Measurements from ENCODE around the gene PDE8B. TPM values are rescaled to one million over a fixed set of nuclear protein-coding genes. Genes with fewer than 3 reads are reported as not detected.
A peak's percentile ranks its signal among the peaks of the same experiment; 100 is the strongest.

PDE8B gene
- total and polyA plus RNA-seq, 12 donors, result 0.27 to 5.6 (median 1.4) TPM

- Histone ChIP-seq H3K27me3 (no peaks in the 10 kb centered on the region), H3K36me3 (no peaks in the 10 kb centered on the region), H3K9me3 (no peaks in the 10 kb centered on the region), H3K27ac (no peak overlapping the region), H3K4me1 (no peaks in the 10 kb centered on the region), H3K4me3 (no peak overlapping the region)
- DNase-seq (no peak), ATAC-seq (peak in 3 of 8 donors; percentile 9 to 54 (median 42))
- 77% methylated on average over 11 of the region's 11 CpGs for WGBS, 2 donors
- TF ChIP-seq CTCF (IDR thresholded peaks at IDR 0.05), result no peak
- intact Hi-C loops (cut with DNase I), result no loop called here
Measured at GRCh38 chr5:77282337-77283027, 72.0 kb downstream of the PDE8B start.

GRCh38 chr5:77285251-77285841 lies 74.9 kb downstream of the PDE8B start:
- TF ChIP-seq CTCF (IDR thresholded peaks at IDR 0.05), result no peak
- Histone ChIP-seq H3K27me3 (no peaks in the 10 kb centered on the region), H3K4me3 (no peak overlapping the region), H3K4me1 (no peaks in the 10 kb centered on the region), H3K27ac (no peak overlapping the region), H3K36me3 (no peaks in the 10 kb centered on the region), H3K9me3 (no peaks in the 10 kb centered on the region)
- intact Hi-C loops (cut with DNase I), result no loop called here
- DNase-seq (no peak), ATAC-seq (no peak)
- WGBS, 2 donors, result 78% methylated on average over 4 of the region's 4 CpGs

GRCh38 chr5:77292026-77292757 lies 81.7 kb downstream of the PDE8B start:
- no peak for TF ChIP-seq CTCF (IDR thresholded peaks at IDR 0.05)
- Histone ChIP-seq H3K27ac (no peak overlapping the region), H3K27me3 (no peaks in the 10 kb centered on the region), H3K4me3 (no peak overlapping the region), H3K9me3 (no peaks in the 10 kb centered on the region), H3K4me1 (peaks cover 0 to 4% (median 0%) of the 10 kb centered on the region in 9 donors), H3K36me3 (no peaks in the 10 kb centered on the region)
- DNase-seq (no peak), ATAC-seq (no peak)
- 88 to 90% methylated on average over 3 of the region's 3 CpGs for WGBS, 2 donors
- intact Hi-C loops (cut with DNase I), result no loop called here

DNA sequence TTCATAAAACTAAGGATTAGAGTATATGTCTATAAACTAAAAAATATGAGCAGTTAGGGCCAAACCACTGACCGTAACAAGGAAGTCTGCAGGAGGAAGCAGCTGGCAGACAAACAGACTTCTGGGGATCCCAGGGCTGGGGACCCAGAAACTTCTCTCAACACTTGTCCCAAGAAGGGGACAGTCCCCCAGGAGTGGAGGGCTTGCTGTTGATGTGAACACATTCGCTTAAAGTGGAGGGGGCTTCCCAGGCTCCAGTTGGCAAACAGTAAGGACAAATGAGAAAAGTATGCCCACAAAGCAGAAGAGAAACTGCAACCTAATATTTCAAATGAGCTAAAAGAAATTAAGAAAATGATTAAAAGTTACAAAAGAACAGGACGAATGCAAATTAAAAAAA lies 83.7 kb downstream of the PDE8B start:
- intact Hi-C loops (cut with DNase I), result no loop called here
- ATAC-seq (no peak), DNase-seq (no peak)
- 69 to 74% methylated on average over 3 of the region's 3 CpGs for whole genome bisulfite sequencing, 2 donors
- H3K9me3 ChIP-seq, result no peaks in the 10 kb centered on the region
- no peak overlapping the region for H3K4me3 ChIP-seq
- no peak overlapping the region for H3K27ac ChIP-seq
- TF ChIP-seq CTCF (IDR thresholded peaks at IDR 0.05), result no peak
- H3K4me1 ChIP-seq, result peaks cover 0 to 4% (median 0%) of the 10 kb centered on the region in 9 donors
- H3K27me3 ChIP-seq, result no peaks in the 10 kb centered on the region
- H3K36me3 ChIP-seq, result no peaks in the 10 kb centered on the region

Data from heart right ventricle (tissue), 16 donors.